HG03060 (cell line): ENCODE results near the gene SOX21.

Experiments
- ATAC-seq: cut with Tn5 transposase; IDR thresholded peaks from one replicate; pipeline ENCODE4 v1.9.1; 2021; ENCODE audit warnings: low read depth, moderate number of reproducible peaks; ENCODE audit not compliant: unreplicated experiment

The SOX21 gene

GRCh38 chr13:94709001-94709834 lies 3.1 kb downstream of the SOX21 start:
- ATAC-seq, result no peak

GRCh38 chr13:94708031-94708859 lies 4.1 kb downstream of the SOX21 start:
- ATAC-seq, result no peak

GRCh38 chr13:94707400-94708021 lies 4.8 kb downstream of the SOX21 start:
- no peak for ATAC-seq

GRCh38 chr13:94706843-94707399 lies 5.4 kb downstream of the SOX21 start:
- ATAC-seq, result no peak

GRCh38 chr13:94706101-94706842 lies 6.1 kb downstream of the SOX21 start:
- no peak for ATAC-seq

GRCh38 chr13:94705081-94706030 lies 7.0 kb downstream of the SOX21 start:
- ATAC-seq, result no peak

- ATAC-seq, result no peak
Observed at GRCh38 chr13:94704377-94705080, 7.8 kb downstream of the SOX21 start.

- ATAC-seq, result no peak
Observed at GRCh38 chr13:94703721-94704314, 8.5 kb downstream of the SOX21 start.

GRCh38 chr13:94703271-94703670 lies 9.1 kb downstream of the SOX21 start:
- no peak for ATAC-seq

- ATAC-seq, result no peak
Observed at GRCh38 chr13:94702181-94703041, 9.9 kb downstream of the SOX21 start.

GRCh38 chr13:94701313-94702180 lies 10.8 kb downstream of the SOX21 start:
- no peak for ATAC-seq

- no peak for ATAC-seq
Observed at GRCh38 chr13:94700536-94700935, 11.8 kb downstream of the SOX21 start.

GRCh38 chr13:94700051-94700535 lies 12.3 kb downstream of the SOX21 start:
- no peak for ATAC-seq

GRCh38 chr13:94696171-94696570 lies 16.2 kb downstream of the SOX21 start:
- no peak for ATAC-seq

- no peak for ATAC-seq
Observed at GRCh38 chr13:94692030-94692429, 20.3 kb downstream of the SOX21 start.

GRCh38 chr13:94683409-94683808 lies 28.9 kb downstream of the SOX21 start:
- no peak for ATAC-seq
